ENCODE results near the gene MED26. TPM values are rescaled to one million over a fixed set of nuclear protein-coding genes. Genes with fewer than 3 reads are reported as not detected.

Gene MED26
- total and polyA plus RNA-seq, 2 of the 13 experiments (the other 11 are each of a cell fraction or from before 2014, with no cell fraction given): 3.5 to 3.8 TPM

- TF ChIP-seq SNAPC4 (CRISPR knock-in tag; IDR thresholded peaks at IDR 0.05): no peak
- TF ChIP-seq MNT (IDR thresholded peaks at IDR 0.05): no peak
- TF ChIP-seq MXD3 (CRISPR knock-in tag; IDR thresholded peaks at IDR 0.05): no peak
- no peak for TF ChIP-seq KLF12 (CRISPR knock-in tag; IDR thresholded peaks at IDR 0.05; ENCODE audit: borderline replicate concordance)
- TF ChIP-seq HOXA3 (CRISPR knock-in tag; IDR thresholded peaks at IDR 0.05): no peak
- TF ChIP-seq SYNCRIP (IDR thresholded peaks at IDR 0.05; ENCODE audit: insufficient read depth, low read depth, low read length): no peak
Measured at GRCh38 chr19:16589917-16590316, 38.1 kb downstream of the MED26 start (continued).
